Kidney epithelial cell (primary cell): ENCODE results near the gene GLCCI1. TPM values are rescaled to one million over a fixed set of nuclear protein-coding genes. Genes with fewer than 3 reads are reported as not detected.

Experiments used
- DNase-seq: peaks from one replicate; pipeline ENCODE4 v3.0.0-alpha.2; 2010; ENCODE audit warnings: low read depth
- H3K27me3 ChIP-seq: 2 replicates; pipeline ENCODE4 v1.6.0; 2011; ENCODE audit warnings: low read length; ENCODE audit not compliant: control insufficient read depth, insufficient read depth
- H3K36me3 ChIP-seq: 2 replicates; pipeline ENCODE4 v1.5.1; 2011; ENCODE audit warnings: low read length; ENCODE audit not compliant: control insufficient read depth, insufficient read depth
- H3K4me3 ChIP-seq: 2 replicates; pipeline ENCODE4 v1.5.1; 2011; ENCODE audit warnings: low read depth, mild to moderate bottlenecking, control low read depth, low read length
- total RNA-seq: library from RNA; depleted of rRNA; stranded (reverse); fragments of >200 nt; gene quantifications from 2 replicates; pipeline ENCODE4 v1.2.3, GENCODE V29; 2015
- TF ChIP-seq, protein P1 (sequence below): IDR thresholded peaks from 2 replicates; pipeline ENCODE4 v1.5.1; 2011; ENCODE audit warnings: mild to moderate bottlenecking, moderate library complexity, low read length, control low read depth, inconsistent platforms; ENCODE audit not compliant: insufficient read depth, poor library complexity, severe bottlenecking

The GLCCI1 gene
- total RNA-seq, 1 donor from 2014 or later, result 1.6 TPM

GRCh38 chr7:7956531-7957128 lies 12.0 kb upstream of the GLCCI1 start:
- H3K27me3 ChIP-seq, result no peaks in the 10 kb centered on the region
- DNase-seq, result no peak
- TF ChIP-seq, protein P1, sequence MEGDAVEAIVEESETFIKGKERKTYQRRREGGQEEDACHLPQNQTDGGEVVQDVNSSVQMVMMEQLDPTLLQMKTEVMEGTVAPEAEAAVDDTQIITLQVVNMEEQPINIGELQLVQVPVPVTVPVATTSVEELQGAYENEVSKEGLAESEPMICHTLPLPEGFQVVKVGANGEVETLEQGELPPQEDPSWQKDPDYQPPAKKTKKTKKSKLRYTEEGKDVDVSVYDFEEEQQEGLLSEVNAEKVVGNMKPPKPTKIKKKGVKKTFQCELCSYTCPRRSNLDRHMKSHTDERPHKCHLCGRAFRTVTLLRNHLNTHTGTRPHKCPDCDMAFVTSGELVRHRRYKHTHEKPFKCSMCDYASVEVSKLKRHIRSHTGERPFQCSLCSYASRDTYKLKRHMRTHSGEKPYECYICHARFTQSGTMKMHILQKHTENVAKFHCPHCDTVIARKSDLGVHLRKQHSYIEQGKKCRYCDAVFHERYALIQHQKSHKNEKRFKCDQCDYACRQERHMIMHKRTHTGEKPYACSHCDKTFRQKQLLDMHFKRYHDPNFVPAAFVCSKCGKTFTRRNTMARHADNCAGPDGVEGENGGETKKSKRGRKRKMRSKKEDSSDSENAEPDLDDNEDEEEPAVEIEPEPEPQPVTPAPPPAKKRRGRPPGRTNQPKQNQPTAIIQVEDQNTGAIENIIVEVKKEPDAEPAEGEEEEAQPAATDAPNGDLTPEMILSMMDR, result no peak

DNA sequence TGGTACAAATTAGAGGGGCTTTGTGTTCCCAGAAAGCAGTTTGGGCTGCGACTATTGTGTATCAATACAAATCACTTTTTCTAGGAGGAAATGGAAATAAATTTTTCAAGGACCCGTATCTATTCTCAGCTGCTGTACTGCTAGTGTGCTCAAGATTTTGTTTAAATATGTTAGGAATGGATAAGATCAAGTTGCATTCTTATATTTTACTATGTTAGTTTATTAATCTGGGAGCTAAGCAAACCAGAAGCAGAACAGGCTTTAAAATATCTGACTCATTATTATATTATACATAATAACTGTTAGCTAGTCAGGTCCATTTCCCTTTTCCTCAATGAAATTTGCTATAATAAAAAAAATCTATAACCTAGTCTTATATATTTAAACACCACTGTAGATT lies 11.1 kb upstream of the GLCCI1 start:
- no peaks in the 10 kb centered on the region for H3K27me3 ChIP-seq
- H3K4me3 ChIP-seq, result no peak overlapping the region
- H3K36me3 ChIP-seq, result no peaks in the 10 kb centered on the region
- DNase-seq, result no peak
- TF ChIP-seq, protein P1, result no peak

More at GRCh38 chr7:7956531-7957128, 12.0 kb upstream of the GLCCI1 start:
- no peak overlapping the region for H3K4me3 ChIP-seq
- H3K36me3 ChIP-seq, result no peaks in the 10 kb centered on the region

- no peaks in the 10 kb centered on the region for H3K36me3 ChIP-seq
- H3K4me3 ChIP-seq, result no peak overlapping the region
- DNase-seq, result no peak
- no peaks in the 10 kb centered on the region for H3K27me3 ChIP-seq
- TF ChIP-seq, protein P1, result no peak
Observed at GRCh38 chr7:7959979-7960670, 8.5 kb upstream of the GLCCI1 start.

- Histone ChIP-seq H3K36me3 (no peaks in the 10 kb centered on the region), H3K4me3 (no peak overlapping the region), H3K27me3 (no peaks in the 10 kb centered on the region)
- DNase-seq, result no peak
- TF ChIP-seq, protein P1, result no peak
Observed at GRCh38 chr7:7962851-7963250, 5.7 kb upstream of the GLCCI1 start.

DNA sequence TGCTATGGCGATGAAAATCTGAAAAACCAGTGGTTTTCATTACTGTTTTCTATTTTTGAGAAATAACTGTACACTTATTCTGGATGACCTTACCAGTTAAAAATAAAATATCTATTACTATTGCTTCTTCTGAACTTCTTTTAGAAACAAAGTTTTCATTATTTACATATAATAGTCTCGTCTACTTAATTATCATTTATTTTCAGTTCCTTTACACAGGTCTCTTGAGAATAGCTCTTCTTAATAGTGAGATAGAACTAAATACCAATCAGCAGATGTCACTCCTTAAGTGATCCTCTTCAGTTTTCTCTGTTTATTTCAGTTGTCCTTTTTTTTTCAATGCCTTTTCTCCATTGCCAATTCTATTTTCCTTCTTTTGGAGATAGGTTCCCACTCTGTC lies 4.3 kb upstream of the GLCCI1 start:
- H3K36me3 ChIP-seq, result no peaks in the 10 kb centered on the region

More for the DNA sequence above, 4.3 kb upstream of the GLCCI1 start:
- no peak overlapping the region for H3K4me3 ChIP-seq
- DNase-seq, result no peak
- no peaks in the 10 kb centered on the region for H3K27me3 ChIP-seq
- TF ChIP-seq, protein P1, result no peak
